GM21528 (cell line): ENCODE measurements around the gene EYS.
"Not testable (repeated sequence)": the region's sequence is repeated elsewhere in the genome, so short reads cannot be mapped to it uniquely, and the experiment has no call there.

Experiments
- ATAC-seq: cut with Tn5 transposase; IDR thresholded peaks from one replicate; pipeline ENCODE4 v1.9.1; 2021; ENCODE audit warnings: mild to moderate bottlenecking, moderate library complexity; ENCODE audit not compliant: unreplicated experiment, low FRiP score

Gene EYS

DNA sequence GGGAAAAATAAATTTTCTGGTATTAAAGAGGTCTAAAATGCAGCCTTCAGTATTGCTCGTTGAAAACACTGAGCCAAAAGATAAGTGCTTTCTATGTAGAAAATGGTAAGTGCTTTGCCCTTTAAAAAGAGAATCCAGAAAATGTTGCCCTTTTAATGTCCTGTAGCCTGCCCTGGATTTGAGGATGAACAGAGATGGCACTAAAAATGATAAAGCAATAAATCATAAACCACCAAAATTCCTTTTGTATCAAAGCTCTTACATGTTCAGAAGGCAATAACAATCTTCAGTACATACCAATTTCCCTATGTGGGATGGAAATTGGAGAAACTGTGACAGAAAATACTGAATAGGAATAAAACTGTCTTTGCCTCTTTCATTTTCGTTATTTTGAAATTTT, 1665.7 kb downstream of the EYS start:
- ATAC-seq, result no peak

DNA sequence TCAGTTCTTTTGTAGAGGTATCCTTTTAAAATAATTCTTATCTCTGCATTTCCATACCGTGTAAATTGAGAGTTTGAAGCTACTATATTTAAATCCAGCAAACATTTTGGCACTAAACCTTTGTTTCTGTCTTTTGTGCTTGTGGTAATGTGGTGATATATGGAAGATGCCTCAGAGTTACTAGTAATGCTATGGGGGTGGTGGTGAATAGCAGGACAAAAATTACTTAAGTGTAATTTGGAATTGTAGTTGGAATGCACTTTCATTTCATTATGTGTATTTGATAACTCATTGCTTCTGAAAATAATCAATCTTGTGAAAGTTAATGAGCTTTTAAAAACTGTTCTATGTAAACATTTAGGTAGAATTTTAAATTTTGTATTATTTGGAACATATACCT, 1666.9 kb downstream of the EYS start:
- no peak for ATAC-seq

DNA sequence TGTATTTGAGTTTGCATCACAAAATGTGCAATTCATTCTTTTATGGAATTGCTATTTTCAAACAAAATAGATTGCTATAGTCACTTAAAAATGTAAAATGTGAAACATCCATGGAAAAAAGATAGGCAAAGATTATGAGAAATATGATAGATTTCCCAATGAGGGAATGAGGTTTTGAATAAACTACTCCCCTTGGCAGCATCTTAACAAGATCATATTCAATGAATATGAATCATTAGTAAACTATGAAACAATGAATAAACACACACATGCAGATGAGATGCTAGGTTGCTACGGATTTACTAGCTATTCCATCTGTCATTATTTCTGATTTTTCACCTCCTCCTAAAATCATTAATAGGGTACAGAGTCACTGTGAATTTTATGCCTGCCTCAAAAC, 1669.6 kb downstream of the EYS start:
- no peak for ATAC-seq

DNA sequence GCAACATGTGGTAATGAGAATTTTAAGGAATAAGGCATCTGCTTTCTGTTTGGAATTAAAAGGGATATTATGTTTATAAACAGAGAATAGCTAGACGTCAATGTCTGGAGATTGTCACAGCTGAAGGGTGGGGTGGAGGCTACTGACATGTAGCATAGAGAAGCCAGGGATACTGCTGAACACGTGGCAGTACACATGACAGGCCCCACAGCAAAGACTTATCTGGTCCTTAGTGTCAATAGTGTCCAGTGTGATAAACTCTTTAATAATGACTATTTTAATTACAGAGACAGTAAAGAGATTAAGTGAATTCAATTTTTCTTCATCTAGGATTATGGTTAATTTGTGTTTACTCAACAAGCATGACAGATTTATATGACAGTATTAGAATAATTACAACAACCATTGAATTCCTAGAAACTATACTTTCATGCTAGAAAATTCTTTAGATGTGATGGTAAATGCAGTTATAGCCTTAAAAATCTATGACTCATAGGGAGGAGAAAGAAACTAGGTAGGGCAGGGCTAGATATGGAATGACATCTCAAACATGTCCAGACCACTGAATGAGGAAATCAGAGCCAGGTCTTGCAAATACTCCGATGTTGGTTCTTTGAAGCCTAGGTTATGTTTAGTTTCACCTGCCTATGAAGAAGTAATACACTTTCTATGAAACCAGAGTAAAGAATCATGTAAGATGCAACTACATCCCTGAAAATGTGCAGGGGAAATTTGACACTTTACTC, 1671.9 kb downstream of the EYS start:
- no peak for ATAC-seq

DNA sequence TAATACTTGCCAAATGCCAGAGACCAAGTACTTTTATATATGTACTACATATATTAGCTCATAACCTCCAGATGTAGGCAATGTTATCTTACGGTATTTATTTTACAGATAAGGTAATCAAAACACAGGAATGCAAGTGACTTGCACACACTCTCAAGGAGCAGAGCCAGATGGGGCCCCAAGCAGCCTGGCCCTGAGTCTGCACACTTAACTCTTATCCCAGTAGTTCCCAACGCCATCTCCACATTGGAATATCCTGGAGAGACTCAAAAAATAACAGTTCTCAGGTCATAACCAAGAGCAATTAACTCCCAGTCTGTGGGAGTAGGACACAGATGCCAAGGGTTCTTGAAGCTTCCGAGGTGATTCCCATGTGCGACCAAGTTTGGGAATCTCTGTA, 1672.7 kb downstream of the EYS start:
- ATAC-seq, result no peak

DNA sequence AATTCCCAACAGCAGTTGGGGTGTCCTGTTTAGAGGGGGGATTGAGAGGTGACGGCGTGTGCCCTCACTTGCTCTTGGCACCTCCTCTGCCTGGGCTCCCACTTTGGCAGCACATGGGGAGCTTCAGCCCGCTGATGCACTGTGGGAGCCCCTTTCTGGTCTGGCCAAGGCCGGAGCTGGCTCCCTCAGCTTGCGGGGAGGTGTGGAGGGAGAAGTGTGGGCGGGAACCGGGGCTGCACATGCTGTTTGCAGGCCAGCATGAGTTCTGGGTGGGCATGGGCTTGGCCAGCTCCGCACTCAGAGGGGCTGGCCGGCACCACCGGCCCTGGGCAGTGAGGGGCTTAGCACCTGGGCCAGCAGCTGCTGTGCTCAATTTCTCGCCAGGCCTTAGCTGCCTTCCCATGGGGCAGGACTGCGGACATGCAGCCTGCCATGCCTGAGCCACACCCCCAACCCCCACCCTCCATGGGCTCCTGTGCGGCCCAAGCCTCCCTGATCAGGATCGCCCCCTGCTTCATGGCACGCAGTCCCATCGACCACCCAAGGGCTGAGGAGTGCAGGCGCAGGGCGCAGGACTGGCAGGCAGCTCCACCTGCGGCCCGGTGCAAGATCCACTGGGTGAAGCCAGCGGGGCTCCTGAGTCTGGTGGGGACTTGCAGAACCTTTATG, 1675.9 kb downstream of the EYS start:
- ATAC-seq, result not testable (repeated sequence)

DNA sequence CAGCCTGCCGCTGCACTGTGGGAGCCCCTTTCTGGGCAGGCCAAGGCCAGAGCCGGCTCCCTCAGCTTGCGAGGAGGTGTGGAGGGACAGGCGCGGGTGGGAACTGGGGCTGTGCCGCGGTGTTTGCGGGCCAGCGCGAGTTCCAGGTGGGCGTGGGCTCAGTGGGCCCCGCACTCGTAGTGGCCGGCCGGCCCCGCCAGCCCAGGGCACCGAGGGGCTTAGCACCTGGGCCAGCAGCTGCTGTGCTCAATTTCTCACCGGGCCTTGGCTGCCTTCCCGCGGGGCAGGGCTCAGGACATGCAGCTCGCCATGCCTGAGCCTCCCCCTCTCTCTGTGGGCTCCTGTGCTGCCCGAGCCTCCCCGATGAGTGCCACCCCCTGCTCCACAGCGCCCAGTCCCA, 1683.3 kb downstream of the EYS start:
- no peak for ATAC-seq

DNA sequence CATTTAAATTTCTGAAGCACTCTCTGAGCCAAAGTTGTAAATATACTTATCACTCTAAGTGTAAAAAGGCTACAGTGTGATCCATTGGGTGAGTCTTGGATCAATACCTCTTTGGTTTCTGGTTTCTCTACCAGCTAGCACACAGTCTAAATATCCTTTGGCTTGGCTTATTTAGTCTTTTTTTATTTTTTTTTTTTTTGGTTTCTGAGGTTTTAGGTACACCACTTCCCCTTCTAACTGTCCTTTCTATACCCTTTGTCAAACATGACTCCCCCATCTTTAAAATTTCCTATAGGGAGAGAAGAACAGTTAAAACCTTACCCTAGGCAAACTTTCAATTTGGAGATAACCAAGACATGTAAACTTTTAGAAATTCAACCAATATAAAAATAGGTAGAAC, 1692.4 kb downstream of the EYS start:
- no peak for ATAC-seq

DNA sequence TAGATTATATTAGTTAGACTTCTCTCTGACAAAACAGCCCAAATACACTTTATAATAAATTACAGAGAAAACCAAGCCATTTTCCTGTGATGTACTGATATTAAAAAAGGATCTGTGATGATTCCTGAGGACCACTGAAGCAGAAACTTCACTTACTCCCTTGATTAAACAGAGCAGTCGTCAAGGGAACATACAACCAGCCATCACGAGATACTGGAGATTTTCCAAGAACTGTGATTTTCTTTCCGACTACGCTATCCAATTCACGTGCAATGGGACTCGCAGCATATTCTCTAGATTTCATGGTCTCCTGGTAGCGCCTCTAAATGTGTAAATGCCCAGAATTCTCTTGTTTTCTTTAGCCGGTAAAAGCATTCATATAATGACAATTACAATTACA, 1694.0 kb downstream of the EYS start:
- no peak for ATAC-seq

DNA sequence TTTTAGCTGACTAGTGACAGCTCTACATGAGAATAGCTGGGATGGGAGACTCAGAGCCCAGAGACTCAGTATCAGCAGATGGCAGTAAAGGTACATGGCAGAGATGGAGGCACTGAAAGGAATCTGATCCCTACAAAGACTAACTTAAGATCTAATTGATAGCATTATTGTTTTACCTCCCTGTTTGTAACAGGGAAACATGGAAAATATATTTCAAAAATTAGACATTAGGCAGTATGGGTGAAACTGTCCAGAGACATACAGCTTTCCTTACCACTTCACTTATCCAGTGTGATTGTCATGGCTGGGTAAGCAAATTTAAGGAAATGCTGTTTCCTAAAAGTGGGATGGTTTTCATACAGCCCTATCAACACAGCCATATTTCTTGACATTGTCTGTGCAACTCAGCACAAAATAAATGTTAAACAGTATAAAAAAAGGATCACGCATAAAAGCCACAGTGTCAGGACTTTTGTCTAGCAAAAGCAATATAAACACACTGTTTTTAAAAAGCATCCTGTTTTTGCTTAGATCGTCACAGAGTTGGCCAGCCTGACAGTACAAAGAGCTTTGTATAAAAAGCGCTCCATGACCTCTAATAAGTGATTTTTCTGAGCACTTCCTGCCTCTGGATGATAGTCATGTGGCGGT, 1694.5 kb downstream of the EYS start:
- no peak for ATAC-seq

DNA sequence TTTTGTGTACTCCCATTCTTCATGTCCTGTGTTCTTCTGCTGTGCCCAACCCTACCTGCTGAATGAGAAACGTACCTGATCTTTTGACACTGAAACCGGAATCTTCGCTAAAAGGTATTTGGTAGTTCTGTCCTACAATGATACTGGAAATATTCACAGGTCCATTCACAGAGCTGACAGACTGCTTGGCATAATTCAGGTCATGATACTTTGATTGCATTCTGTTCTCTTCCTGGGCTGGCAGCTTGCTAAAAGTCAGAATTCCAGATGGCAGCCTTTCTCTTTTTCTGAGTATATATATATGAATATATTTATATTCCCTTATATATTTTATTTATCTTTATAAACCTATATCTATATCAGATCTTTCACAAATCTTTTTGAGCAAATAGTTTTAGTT, 1696.4 kb downstream of the EYS start:
- ATAC-seq, result no peak

DNA sequence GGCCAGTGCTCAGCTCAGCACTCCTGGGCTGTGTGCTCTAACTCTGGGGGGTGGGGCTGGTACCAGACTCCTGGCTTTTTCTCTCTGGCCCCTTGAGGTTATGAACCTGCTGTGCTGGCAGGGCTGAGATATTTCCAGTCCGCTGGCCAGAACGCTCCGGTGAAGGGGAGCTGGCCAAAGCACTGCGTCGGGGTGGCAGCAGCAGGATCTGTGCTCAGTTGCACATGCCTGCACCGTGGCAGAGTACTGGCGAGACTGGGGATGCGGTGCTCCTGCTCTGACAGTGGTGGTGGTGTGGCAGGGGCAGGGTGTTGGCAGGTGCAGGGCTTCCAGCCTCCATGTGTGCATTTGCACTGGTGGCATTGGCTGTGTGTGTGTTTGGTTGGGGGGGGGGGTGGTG, 1697.0 kb downstream of the EYS start:
- ATAC-seq, result no peak

DNA sequence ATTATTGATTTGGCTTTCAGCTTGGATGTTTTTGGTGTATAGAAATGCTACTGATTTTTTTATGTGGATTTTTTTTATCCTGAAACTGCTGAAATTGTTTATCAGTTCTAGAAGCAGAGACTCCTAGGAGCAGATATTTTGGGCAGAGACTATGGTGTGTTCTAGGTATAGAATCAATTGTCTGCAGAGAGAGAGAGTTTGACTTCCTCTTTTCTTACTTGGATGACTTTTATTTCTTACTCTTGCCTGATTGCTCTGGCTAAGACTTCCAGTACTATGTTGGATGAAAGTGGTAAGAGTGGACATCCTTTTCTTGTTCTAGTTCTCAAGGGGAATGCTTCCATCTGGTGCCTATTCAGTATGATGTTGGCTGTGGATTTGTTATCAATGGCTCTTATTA, 1700.8 kb downstream of the EYS start:
- ATAC-seq, result no peak

DNA sequence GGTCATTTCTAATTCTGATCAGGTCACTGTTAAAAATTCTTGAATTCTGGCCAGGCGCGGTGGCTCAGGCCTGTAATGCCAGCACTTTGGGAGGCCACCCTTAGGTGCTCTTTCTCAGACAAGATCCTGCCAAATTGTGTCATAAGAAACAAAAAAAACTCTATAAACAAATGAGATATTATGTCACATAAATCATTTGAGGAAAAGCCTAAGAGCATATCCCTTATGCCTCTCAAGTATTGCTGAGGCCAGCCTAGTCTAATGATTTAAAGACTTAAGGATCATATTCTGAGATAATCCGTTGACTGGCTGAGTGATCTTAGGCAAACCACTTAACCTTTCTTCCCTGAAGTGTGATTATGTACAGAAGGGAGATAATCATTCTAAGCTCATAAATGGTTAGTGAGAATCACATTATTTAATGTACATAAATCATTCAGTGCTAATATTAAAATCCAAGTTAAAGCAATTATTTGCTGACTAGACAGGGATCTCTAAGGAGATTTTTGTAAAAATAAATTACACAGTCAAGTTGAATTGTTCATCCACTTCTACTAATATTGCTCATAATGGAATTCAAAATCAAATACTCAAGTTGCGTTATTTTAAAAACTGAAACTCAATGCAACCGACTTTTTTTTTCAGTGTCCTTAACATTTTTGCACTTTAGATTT, 1706.1 kb downstream of the EYS start:
- ATAC-seq, result no peak

DNA sequence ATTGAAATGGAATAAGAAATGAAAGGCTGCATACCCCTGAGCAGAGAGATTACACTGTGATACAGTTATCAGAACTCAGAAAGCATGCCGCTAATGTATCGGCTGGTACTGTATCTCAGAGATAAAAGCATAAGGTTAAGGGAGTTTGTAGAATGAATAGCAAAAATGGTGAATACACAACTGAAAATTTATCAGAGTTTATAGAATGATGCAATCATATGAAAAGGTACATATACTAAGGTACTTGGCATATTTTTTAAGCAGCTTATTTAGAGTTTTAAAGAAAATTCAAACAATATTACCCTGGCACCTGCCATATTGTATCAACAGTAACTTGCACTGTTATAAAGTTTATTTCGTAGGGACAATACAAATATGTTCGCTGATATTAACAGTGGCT, 1707.4 kb downstream of the EYS start:
- no peak for ATAC-seq

DNA sequence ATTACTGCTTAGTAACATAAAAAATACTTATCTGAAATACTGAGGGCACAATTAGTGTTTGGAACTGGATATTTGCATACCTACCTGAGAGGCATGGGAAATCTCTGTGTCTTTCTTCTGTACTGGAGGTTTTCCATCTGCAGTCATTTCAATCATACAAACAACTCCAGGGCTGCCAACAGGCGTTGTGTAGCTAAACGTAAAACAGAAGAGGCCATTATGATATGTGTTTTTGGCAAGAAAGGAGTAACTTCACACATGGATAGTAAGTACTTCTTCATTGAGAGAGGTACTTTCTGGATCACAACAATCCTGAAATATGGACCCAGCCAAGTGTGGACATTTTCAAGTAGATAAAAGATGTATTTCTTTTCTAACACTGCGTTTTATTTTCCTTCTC, 1708.0 kb downstream of the EYS start:
- ATAC-seq, result no peak

DNA sequence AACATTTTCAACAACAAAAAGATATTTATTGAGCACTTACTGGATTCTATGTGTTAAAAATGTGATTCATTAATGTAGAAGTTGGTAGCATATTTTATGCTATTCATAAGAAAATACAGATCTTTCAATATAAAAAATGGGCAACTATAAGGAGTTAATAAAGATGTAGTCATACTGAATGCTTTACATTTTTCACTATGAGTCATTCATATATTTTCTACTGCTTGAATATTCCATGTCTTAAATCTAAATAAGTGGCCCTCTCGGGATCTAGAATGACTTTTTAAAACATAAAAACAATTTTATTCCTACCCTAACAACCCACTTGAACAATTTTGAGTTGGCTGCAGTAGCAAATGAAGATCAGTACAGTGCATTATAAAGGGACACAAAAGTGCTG, 1709.3 kb downstream of the EYS start:
- ATAC-seq, result no peak

DNA sequence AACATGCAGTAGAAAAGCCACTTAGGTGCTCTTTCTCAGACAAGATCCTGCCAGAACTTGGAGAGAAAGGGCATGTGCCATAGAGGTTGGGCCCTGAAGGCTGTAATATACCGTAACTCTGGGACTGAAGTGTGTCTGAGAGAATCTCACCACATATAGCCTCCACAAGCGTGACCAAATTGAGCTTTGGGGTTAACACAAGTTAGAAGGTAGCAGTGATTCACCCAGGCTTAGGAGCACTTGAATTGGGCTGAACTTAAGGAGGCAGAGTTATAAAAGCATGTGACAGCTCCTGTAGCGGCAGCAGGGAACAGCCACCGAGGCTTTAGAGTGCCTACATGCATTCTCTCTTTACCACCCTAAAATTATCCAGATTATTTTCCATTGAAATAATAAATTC, 1709.8 kb downstream of the EYS start:
- no peak for ATAC-seq

DNA sequence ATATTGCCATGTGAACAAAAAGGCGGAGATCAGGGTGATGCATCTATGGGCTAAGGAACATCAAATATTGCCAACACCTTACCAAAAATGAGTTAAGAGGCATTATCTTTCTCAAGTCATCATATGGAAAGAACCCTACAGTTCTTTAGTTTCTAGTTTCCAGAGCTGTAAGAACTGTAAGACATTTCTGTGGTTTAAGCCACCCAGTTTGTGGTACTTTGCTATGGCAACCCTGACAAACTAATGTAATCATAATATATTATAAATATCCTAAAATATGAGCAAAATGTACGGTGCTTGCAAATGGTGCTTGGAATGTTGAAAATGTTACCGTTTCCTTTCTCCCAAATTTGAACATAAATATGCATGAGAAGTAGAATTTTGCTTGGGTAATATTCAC, 1721.8 kb downstream of the EYS start:
- ATAC-seq, result no peak

DNA sequence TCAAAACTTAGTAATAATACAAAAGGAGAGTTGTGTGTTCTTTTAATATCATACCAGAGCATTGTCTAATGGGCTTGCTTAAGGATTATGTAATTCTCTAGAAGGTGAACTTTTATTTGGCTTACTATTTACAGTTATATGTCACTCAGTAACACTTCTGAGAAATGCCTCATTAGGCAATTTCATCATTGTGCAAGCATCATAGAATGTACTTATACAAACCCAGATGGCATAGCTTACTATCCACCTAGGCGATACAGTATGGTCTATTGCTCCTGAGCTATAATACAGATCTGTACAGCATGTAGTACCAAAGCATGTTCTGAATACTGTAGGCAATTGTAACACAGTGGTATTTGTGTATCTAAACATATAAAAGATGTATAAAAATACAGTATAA, 1731.3 kb downstream of the EYS start:
- no peak for ATAC-seq

DNA sequence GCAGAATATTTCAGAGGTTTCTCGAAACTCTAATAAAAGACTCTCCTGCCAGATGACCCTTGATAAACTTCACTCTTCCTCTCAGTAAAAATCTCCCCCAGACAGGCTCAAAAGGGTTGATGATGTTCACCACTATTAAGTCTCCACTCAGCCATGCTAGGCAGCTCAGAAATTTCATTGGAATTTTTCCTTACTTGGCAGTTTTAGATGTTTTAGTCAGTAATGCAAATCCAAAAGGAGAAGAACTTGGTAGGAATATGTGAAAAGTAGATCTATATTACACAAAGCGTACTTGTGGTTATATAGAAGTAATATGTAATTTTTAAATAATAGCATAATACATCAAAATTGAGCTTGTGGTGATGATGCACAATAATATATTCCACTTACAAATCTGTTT, 1738.4 kb downstream of the EYS start:
- no peak for ATAC-seq
